Vagina (tissue), 2 donors: ENCODE data around the gene TAF7. TPM values are rescaled to one million over a fixed set of nuclear protein-coding genes. Genes with fewer than 3 reads are reported as not detected.
"Not testable (repeated sequence)": the region's sequence is repeated elsewhere in the genome, so short reads cannot be mapped to it uniquely, and the experiment has no call there.

Source experiments
- DNase-seq, 2 donors: peaks; one replicate each; pipeline ENCODE4 v3.0.0-alpha.2; 2017; ENCODE audit errors: extremely low spot score in 2 of 2
- H3K27ac ChIP-seq: fragments of 200-600 bp; sonication (generic); one replicate; pipeline ENCODE4 v1.5.1; 2019
- H3K27me3 ChIP-seq: fragments of 200-600 bp; sonication (generic); one replicate; pipeline ENCODE4 v1.5.1; 2019
- H3K36me3 ChIP-seq, 2 donors: fragments of 200-600 bp; sonication (generic); one replicate each; pipeline ENCODE4 v1.5.1; 2017 to 2019
- H3K4me1 ChIP-seq: fragments of 200-600 bp; sonication (generic); one replicate; pipeline ENCODE4 v1.5.1; 2019
- H3K4me3 ChIP-seq, 2 donors: fragments of 200-600 bp; sonication (generic); 1 replicate in 1 of 2; 2 replicates in 1 of 2; pipeline ENCODE4 v1.5.1; 2016 to 2019
- H3K9me3 ChIP-seq: fragments of 200-600 bp; sonication (generic); one replicate; pipeline ENCODE4 v1.5.1; 2019
- CTCF ChIP-seq, 3 experiments: fragments of 450-650 bp in 2 of 3; fragments of 200-600 bp in 1 of 3; sonication (generic) in 1 of 3; IDR thresholded peaks; one replicate each; pipeline ENCODE4 v1.5.1; 2017 to 2019; ENCODE audit warnings: antibody characterized with exemption in 3 of 3, mild to moderate bottlenecking in 2 of 3, moderate library complexity in 2 of 3
- POLR2A ChIP-seq, 2 donors: fragments of 450-650 bp; IDR thresholded peaks; one replicate each; pipeline ENCODE4 v1.6.1; 2017; ENCODE audit warnings: antibody characterized with exemption in 2 of 2, mild to moderate bottlenecking in 2 of 2, moderate library complexity in 2 of 2
- POLR2AphosphoS5 ChIP-seq, 2 donors: sonication (generic); formaldehyde crosslinking; IDR thresholded peaks; one replicate each; pipeline ENCODE4 v1.9.0; 2017; ENCODE audit warnings: antibody characterized with exemption in 2 of 2, mild to moderate bottlenecking in 2 of 2, low read depth in 1 of 2; ENCODE audit not compliant: insufficient read depth in 1 of 2
- intact Hi-C: fragments of 100-400 bp; cut with DNase I; formaldehyde crosslinking; loops from one replicate; pipeline ENCODE4 v1.15.1; 2023
- total RNA-seq: library from RNA; depleted of rRNA; stranded (reverse); fragments of >200 nt; gene quantifications from one replicate; pipeline ENCODE4 v1.2.3, GENCODE V29; 2016

The TAF7 gene
- total RNA-seq, 1 donor from 2014 or later = 53.8 TPM

- no peak overlapping the region for H3K27ac ChIP-seq
- DNase-seq = no peak
- H3K4me1 ChIP-seq = no peaks in the 10 kb centered on the region
- no peaks in the 10 kb centered on the region for H3K36me3 ChIP-seq
- intact Hi-C loops = no loop called here
- H3K27me3 ChIP-seq = no peaks in the 10 kb centered on the region
- peaks cover 26% of the 10 kb centered on the region for H3K9me3 ChIP-seq
- peak overlapping the region; percentile 7 to 22 for H3K4me3 ChIP-seq
- TF ChIP-seq POLR2A (IDR thresholded peaks at IDR 0.05) (no peak), CTCF (IDR thresholded peaks at IDR 0.05) (no peak), POLR2AphosphoS5 (IDR thresholded peaks at IDR 0.05; ENCODE audit: insufficient read depth in 1 of 2, low read depth in 1 of 2) (no peak)
Observed at GRCh38 chr5:141343953-141344463, 23.4 kb upstream of the TAF7 start.

- H3K9me3 ChIP-seq = peaks cover 26% of the 10 kb centered on the region
- H3K36me3 ChIP-seq = no peaks in the 10 kb centered on the region
- no peaks in the 10 kb centered on the region for H3K4me1 ChIP-seq
- TF ChIP-seq POLR2A (IDR thresholded peaks at IDR 0.05) (no peak), CTCF (IDR thresholded peaks at IDR 0.05) (no peak), POLR2AphosphoS5 (IDR thresholded peaks at IDR 0.05; ENCODE audit: insufficient read depth in 1 of 2, low read depth in 1 of 2) (no peak)
- intact Hi-C loops = no loop called here
- peak within 1 kb of the TSS; percentile 7 to 22 for H3K4me3 ChIP-seq
- no peak for DNase-seq
- H3K27me3 ChIP-seq = no peaks in the 10 kb centered on the region
- no peak within 1 kb of the TSS for H3K27ac ChIP-seq
Observed at GRCh38 chr5:141343242-141343952, 22.8 kb upstream of the TAF7 start, which contains the start of gene PCDHGA3. PCDHGA3 (plus strand) TSS chr5:141343829; CDS start chr5:141344034, 205 bp downstream.

- no peak overlapping the region for H3K27ac ChIP-seq
- intact Hi-C loops = no loop called here
- no peak for DNase-seq
- H3K27me3 ChIP-seq = no peaks in the 10 kb centered on the region
- no peaks in the 10 kb centered on the region for H3K4me1 ChIP-seq
- no peak for TF ChIP-seq POLR2AphosphoS5 (IDR thresholded peaks at IDR 0.05; ENCODE audit: insufficient read depth in 1 of 2, low read depth in 1 of 2)
- no peak for TF ChIP-seq POLR2A (IDR thresholded peaks at IDR 0.05)
- no peak for TF ChIP-seq CTCF (IDR thresholded peaks at IDR 0.05)
- peaks cover 26% of the 10 kb centered on the region for H3K9me3 ChIP-seq
- no peak overlapping the region for H3K4me3 ChIP-seq
- no peaks in the 10 kb centered on the region for H3K36me3 ChIP-seq
Observed at GRCh38 chr5:141342773-141343172, 22.2 kb upstream of the TAF7 start.

- intact Hi-C loops, H3K4me1 ChIP-seq, H3K36me3 ChIP-seq, H3K27me3 ChIP-seq, H3K4me3 ChIP-seq, H3K27ac ChIP-seq, DNase-seq: not testable (repeated sequence)
- peaks cover 26% of the 10 kb centered on the region for H3K9me3 ChIP-seq
Observed at GRCh38 chr5:141340781-141341354, 20.3 kb upstream of the TAF7 start.

- H3K27me3 ChIP-seq = no peaks in the 10 kb centered on the region
- TF ChIP-seq CTCF (IDR thresholded peaks at IDR 0.05) (no peak), POLR2AphosphoS5 (IDR thresholded peaks at IDR 0.05; ENCODE audit: insufficient read depth in 1 of 2, low read depth in 1 of 2) (no peak), POLR2A (IDR thresholded peaks at IDR 0.05) (no peak)
- H3K27ac ChIP-seq = no peak within 1 kb of the TSS
- intact Hi-C loops = no loop called here
- H3K4me3 ChIP-seq = peak within 1 kb of the TSS; percentile 8 to 24
- peaks cover 11% of the 10 kb centered on the region for H3K9me3 ChIP-seq
- no peak for DNase-seq
- H3K4me1 ChIP-seq = no peaks in the 10 kb centered on the region
- no peaks in the 10 kb centered on the region for H3K36me3 ChIP-seq
Observed at GRCh38 chr5:141338538-141339306, 18.1 kb upstream of the TAF7 start, which contains the start of gene PCDHGA2. PCDHGA2 (plus strand) TSS chr5:141338760.

GRCh38 chr5:141332571-141332970 is 12.0 kb upstream of the TAF7 start:
- DNase-seq, H3K27ac ChIP-seq, H3K4me1 ChIP-seq, H3K36me3 ChIP-seq, H3K4me3 ChIP-seq, intact Hi-C loops, H3K27me3 ChIP-seq: not testable (repeated sequence)
- peaks cover 27% of the 10 kb centered on the region for H3K9me3 ChIP-seq
